B cell (primary cell): ENCODE data around the gene MORC2. TPM values are rescaled to one million over a fixed set of nuclear protein-coding genes. Genes with fewer than 3 reads are reported as not detected.
A peak's percentile ranks its signal among the peaks of the same experiment; 100 is the strongest.

Source experiments
- ATAC-seq: fragments of 200-7000 bp; cut with Tn5 transposase; one replicate; pipeline ENCODE4 v1.10.0; 2021; ENCODE audit warnings: low read depth, mild to moderate bottlenecking, moderate number of reproducible peaks, moderate library complexity
- CTCF ChIA-PET: fragments of 350-600 bp; sonication (Branson Sonifier 250); formaldehyde crosslinking; loops from one replicate; lab custom pipeline; 2021; ENCODE audit warnings: antibody characterized with exemption, inconsistent platforms; lab: Charles Lee
- POLR2A ChIA-PET: fragments of 350-600 bp; sonication (Branson Sonifier 250); formaldehyde crosslinking; loops from one replicate; lab custom pipeline; 2021; ENCODE audit warnings: antibody characterized with exemption; lab: Charles Lee
- DNase-seq: peaks from one replicate; pipeline ENCODE4 v3.0.0; 2013
- H2AFZ ChIP-seq: 2 replicates; pipeline ENCODE4 v1.6.1; 2012; ENCODE audit warnings: mild to moderate bottlenecking, low read depth, low read length; ENCODE audit not compliant: insufficient read depth, poor library complexity, severe bottlenecking
- H3K27ac ChIP-seq, 2 donors: 1 replicate in 1 of 2; 2 replicates in 1 of 2; pipeline ENCODE4 v1.5.1; 2012 to 2013; ENCODE audit warnings: low read length in 2 of 2, mild to moderate bottlenecking in 2 of 2, moderate library complexity in 1 of 2
- H3K27me3 ChIP-seq, 4 experiments: fragments of 200-600 bp in 1 of 4; sonication (generic) in 1 of 4; replicated peaks in 1 of 4; 1 replicate in 2 of 4; 2 replicates in 2 of 4; pipeline versions ENCODE4 v1.6.1 to v1.7.0; 2013 to 2016; ENCODE audit warnings: low read length in 3 of 4, mild to moderate bottlenecking in 2 of 4, mixed read lengths in 1 of 4, moderate library complexity in 1 of 4; ENCODE audit not compliant: insufficient read depth in 4 of 4, control insufficient read depth in 3 of 4; ENCODE audit errors: control extremely low read depth in 1 of 4
- H3K36me3 ChIP-seq, 2 experiments: replicated peaks in 1 of 2; 1 replicate in 1 of 2; 2 replicates in 1 of 2; pipeline versions ENCODE4 v1.6.1 to v1.7.1; 2013; ENCODE audit warnings: low read length in 1 of 2; ENCODE audit not compliant: insufficient read depth in 2 of 2, control insufficient read depth in 1 of 2; ENCODE audit errors: control extremely low read depth in 1 of 2, extremely low read depth in 1 of 2
- H3K4me1 ChIP-seq, 2 donors: fragments of 200-600 bp in 1 of 2; sonication (generic) in 1 of 2; 1 replicate in 1 of 2; 2 replicates in 1 of 2; pipeline versions ENCODE4 v1.5.1 to v1.6.1; 2013 to 2017; ENCODE audit warnings: low read length in 2 of 2; ENCODE audit not compliant: control insufficient read depth in 2 of 2, insufficient read depth in 2 of 2
- H3K4me2 ChIP-seq: replicated peaks from 2 replicates; pipeline ENCODE3; 2012; ENCODE audit warnings: mild to moderate bottlenecking, low read depth, low read length; ENCODE audit not compliant: poor library complexity, severe bottlenecking
- H3K4me3 ChIP-seq, 5 experiments: fragments of 200-600 bp in 1 of 5; sonication (generic) in 1 of 5; 1 replicate in 3 of 5; 2 replicates in 2 of 5; pipeline versions ENCODE4 v1.5.1 to v1.7.0; 2011 to 2016; ENCODE audit warnings: low read length in 4 of 5, mild to moderate bottlenecking in 4 of 5, low read depth in 2 of 5, control low read depth in 1 of 5, moderate library complexity in 1 of 5; ENCODE audit not compliant: insufficient read depth in 1 of 5; ENCODE audit errors: control extremely low read depth in 1 of 5, extremely low read depth in 1 of 5
- H3K79me2 ChIP-seq: fragments of 200-600 bp; sonication (generic); one replicate; pipeline ENCODE4 v1.6.0; 2016; ENCODE audit warnings: low read length; ENCODE audit not compliant: control insufficient read depth, insufficient read depth
- H3K9ac ChIP-seq: fragments of 200-600 bp; sonication (generic); 2 replicates; pipeline ENCODE4 v1.6.1; 2017; ENCODE audit warnings: mild to moderate bottlenecking, low read length, moderate library complexity
- H3K9me3 ChIP-seq, 3 donors: one replicate each; pipeline versions ENCODE4 v1.6.1 to v1.7.1; 2013; ENCODE audit warnings: low read length in 2 of 3; ENCODE audit not compliant: control insufficient read depth in 2 of 3, insufficient read depth in 1 of 3; ENCODE audit errors: control extremely low read depth in 1 of 3
- H4K20me1 ChIP-seq: 2 replicates; pipeline ENCODE4 v1.6.0; 2012; ENCODE audit warnings: mild to moderate bottlenecking, low read length; ENCODE audit not compliant: insufficient read depth, control insufficient read depth, poor library complexity, severe bottlenecking
- H3K27ac Mint-ChIP-seq: one replicate; pipeline ENCODE4 v1.8.0; 2021; ENCODE audit warnings: mixed read lengths
- H3K27me3 Mint-ChIP-seq: one replicate; pipeline ENCODE4 v1.8.0; 2021; ENCODE audit warnings: mixed read lengths
- H3K4me1 Mint-ChIP-seq: one replicate; pipeline ENCODE4 v1.8.0; 2021; ENCODE audit warnings: mixed read lengths
- H3K4me3 Mint-ChIP-seq: one replicate; pipeline ENCODE4 v1.8.0; 2021; ENCODE audit warnings: mixed read lengths
- H3K9me3 Mint-ChIP-seq: one replicate; pipeline ENCODE4 v1.8.0; 2022; ENCODE audit warnings: mixed read lengths; ENCODE audit not compliant: insufficient read depth
- EZH2 ChIP-seq: IDR thresholded peaks from 2 replicates; pipeline ENCODE4 v1.6.1; 2012; ENCODE audit warnings: borderline replicate concordance, low read depth, mild to moderate bottlenecking, moderate library complexity, low read length; ENCODE audit not compliant: insufficient read depth, poor library complexity, severe bottlenecking
- WGBS: methylation state at CpG from one replicate; pipeline ENCODE4 v1.1.5; 2013; ENCODE audit warnings: missing lambda C conversion rate; ENCODE audit not compliant: insufficient coverage; 5-methylcytosine and 5-hydroxymethylcytosine counted together
- intact Hi-C: fragments of 100-400 bp; cut with micrococcal nuclease; formaldehyde crosslinking; loops from one replicate; pipeline ENCODE4 v1.10.0; 2022
- polyA plus RNA-seq: library from polyadenylated mRNA; depleted of rRNA; stranded (reverse); fragments of >200 nt; gene quantifications from 2 replicates; pipeline ENCODE4 v1.2.3, GENCODE V29; 2012
- total RNA-seq, 2 donors: library from RNA; stranded (reverse); fragments of 120-200 nt in 1 of 2; gene quantifications; 1 replicate in 1 of 2; 2 replicates in 1 of 2; pipeline versions ENCODE4 v1.2.3 to v1.2.4, GENCODE V29; 2013 to 2022
- TF ChIP-seq, protein P1 (sequence below): fragments of 200-600 bp; IDR thresholded peaks from one replicate; pipeline ENCODE4 v1.8.0; 2022; ENCODE audit warnings: antibody characterized with exemption, mild to moderate bottlenecking

MORC2 gene
- total and polyA plus RNA-seq, 2 donors (not counting 1 experiment from before 2014, with no cell fraction given), result 10.1 to 25.0 TPM

DNA sequence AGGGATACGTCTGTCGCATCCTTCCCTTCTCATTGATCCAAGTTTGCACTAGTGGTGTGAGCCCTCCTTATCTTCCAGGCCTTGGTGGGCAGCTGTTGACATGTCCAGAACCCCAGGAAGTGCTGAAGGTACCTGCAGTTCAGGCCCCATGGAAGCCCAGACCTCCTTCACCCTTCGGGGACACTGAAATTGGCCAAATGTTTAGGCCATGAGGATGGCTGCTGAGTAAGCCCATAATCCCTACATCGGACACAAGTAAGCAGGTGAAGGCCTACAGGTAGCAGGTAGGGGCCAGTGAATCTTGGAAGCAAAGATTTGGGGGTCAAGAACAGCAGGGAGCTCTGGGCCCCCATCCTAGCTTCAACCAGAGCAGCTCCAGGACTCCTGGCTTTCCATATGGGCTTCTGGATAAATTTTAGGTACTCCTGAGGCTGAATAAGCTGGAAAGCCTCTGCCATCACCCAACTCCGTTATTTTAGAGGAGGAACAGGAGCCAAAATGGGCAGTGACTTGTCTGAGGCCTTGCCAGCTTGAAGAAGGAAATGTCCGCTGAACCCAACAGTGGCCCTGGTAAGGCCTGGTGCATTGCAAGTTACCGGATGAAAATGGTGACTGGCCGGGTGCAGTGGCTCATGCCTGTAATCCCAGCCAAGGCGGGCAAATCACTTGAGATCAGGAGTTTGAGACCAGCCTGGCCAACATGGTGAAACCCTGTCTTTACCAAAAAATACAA, 45.2 kb downstream of the MORC2 start:
- DNase-seq (no peak), ATAC-seq (no peak)
- Histone ChIP-seq H3K9me3 (peaks cover 0 to 9% (median 0%) of the 10 kb centered on the region in 3 donors), H3K4me1 (peaks cover 9 to 14% of the 10 kb centered on the region in 2 donors), H3K36me3 (peaks cover 0 to 21% of the 10 kb centered on the region in 2 experiments), H2AFZ (no peak overlapping the region), H3K4me3 (no peak overlapping the region), H3K79me2 (peaks cover 23% of the 10 kb centered on the region), H3K27ac (peak overlapping the region in 1 of 2 donors; percentile 33), H4K20me1 (no peaks in the 10 kb centered on the region), H3K4me2 (no peak overlapping the region), H3K27me3 (peaks cover 0 to 6% (median under 1%) of the 10 kb centered on the region in 4 experiments), H3K9ac (no peak overlapping the region)
- Mint-ChIP-seq H3K27ac (peak overlapping the region; percentile 41), H3K27me3 (peaks cover 3% of the 10 kb centered on the region), H3K9me3 (no peaks in the 10 kb centered on the region), H3K4me1 (peaks cover 12% of the 10 kb centered on the region), H3K4me3 (no peak overlapping the region)
- ChIA-PET POLR2A (interaction anchor here (0.6 kb wide), 1 partner anchor 186 kb away, joined by 3 read pairs; no protein-coding TSS in a partner anchor), CTCF (interaction anchor here (0.6 to 1.1 kb wide), 3 partner anchors 35 to 332 kb away, joined by 3 to 4 read pairs (median 3); no protein-coding TSS in a partner anchor)
- 98% methylated on average over 8 of the region's 9 CpGs for WGBS
- TF ChIP-seq, protein P1, sequence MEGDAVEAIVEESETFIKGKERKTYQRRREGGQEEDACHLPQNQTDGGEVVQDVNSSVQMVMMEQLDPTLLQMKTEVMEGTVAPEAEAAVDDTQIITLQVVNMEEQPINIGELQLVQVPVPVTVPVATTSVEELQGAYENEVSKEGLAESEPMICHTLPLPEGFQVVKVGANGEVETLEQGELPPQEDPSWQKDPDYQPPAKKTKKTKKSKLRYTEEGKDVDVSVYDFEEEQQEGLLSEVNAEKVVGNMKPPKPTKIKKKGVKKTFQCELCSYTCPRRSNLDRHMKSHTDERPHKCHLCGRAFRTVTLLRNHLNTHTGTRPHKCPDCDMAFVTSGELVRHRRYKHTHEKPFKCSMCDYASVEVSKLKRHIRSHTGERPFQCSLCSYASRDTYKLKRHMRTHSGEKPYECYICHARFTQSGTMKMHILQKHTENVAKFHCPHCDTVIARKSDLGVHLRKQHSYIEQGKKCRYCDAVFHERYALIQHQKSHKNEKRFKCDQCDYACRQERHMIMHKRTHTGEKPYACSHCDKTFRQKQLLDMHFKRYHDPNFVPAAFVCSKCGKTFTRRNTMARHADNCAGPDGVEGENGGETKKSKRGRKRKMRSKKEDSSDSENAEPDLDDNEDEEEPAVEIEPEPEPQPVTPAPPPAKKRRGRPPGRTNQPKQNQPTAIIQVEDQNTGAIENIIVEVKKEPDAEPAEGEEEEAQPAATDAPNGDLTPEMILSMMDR, result no peak
- no peak for TF ChIP-seq EZH2
- intact Hi-C loops, result loop anchor here (5.0 kb wide), 1 partner anchor 331 kb away; the partner anchor contains the start of gene PES1
